Naive B cell (primary cell): ENCODE data around the gene PSMD14. TPM values are rescaled to one million over a fixed set of nuclear protein-coding genes. Genes with fewer than 3 reads are reported as not detected.

Experiments used
- ATAC-seq, 2 donors: fragments of 150-1000 bp; cut with Tn5 transposase; 2 replicates each; pipeline ENCODE4 v1.10.0; 2021; ENCODE audit warnings: low read depth in 2 of 2, mild to moderate bottlenecking in 2 of 2, moderate library complexity in 2 of 2
- DNase-seq: peaks from one replicate; pipeline ENCODE4 v3.0.0; 2022
- H3K27ac Mint-ChIP-seq, 6 donors: one replicate each; pipeline ENCODE4 v1.8.0; 2020 to 2022; ENCODE audit warnings: mild to moderate bottlenecking in 6 of 6, mixed read lengths in 6 of 6, moderate library complexity in 5 of 6, inconsistent platforms in 2 of 6
- H3K27me3 Mint-ChIP-seq, 3 donors: one replicate each; pipeline ENCODE4 v1.8.0; 2021 to 2022; ENCODE audit warnings: mixed read lengths in 3 of 3, mild to moderate bottlenecking in 1 of 3
- H3K36me3 Mint-ChIP-seq, 2 donors: one replicate each; pipeline ENCODE4 v1.8.0; 2020 to 2022; ENCODE audit warnings: mixed read lengths in 2 of 2, inconsistent platforms in 1 of 2, mild to moderate bottlenecking in 1 of 2
- H3K4me1 Mint-ChIP-seq, 3 donors: one replicate each; pipeline ENCODE4 v1.8.0; 2020 to 2022; ENCODE audit warnings: mixed read lengths in 3 of 3, inconsistent platforms in 1 of 3, mild to moderate bottlenecking in 1 of 3, moderate library complexity in 1 of 3
- H3K4me3 Mint-ChIP-seq, 8 donors: one replicate each; pipeline ENCODE4 v1.8.0; 2020 to 2022; ENCODE audit warnings: mild to moderate bottlenecking in 8 of 8, mixed read lengths in 8 of 8, moderate library complexity in 8 of 8, inconsistent platforms in 2 of 8
- H3K9me3 Mint-ChIP-seq, 7 donors: one replicate each; pipeline ENCODE4 v1.8.0; 2020 to 2022; ENCODE audit warnings: mixed read lengths in 7 of 7, mild to moderate bottlenecking in 5 of 7, inconsistent platforms in 2 of 7, moderate library complexity in 1 of 7
- polyA plus RNA-seq, 6 donors: library from polyadenylated mRNA; unstranded; fragments of 300-500 nt; fragmentation: Illumina TruSeq; gene quantifications; one replicate each; pipeline ENCODE4 v1.2.3, GENCODE V29; 2021; ENCODE audit warnings: low read depth in 6 of 6

Gene PSMD14
- polyA plus RNA-seq, 6 donors from 2014 or later: 45.7 to 99.6 (median 49.9) TPM

DNA sequence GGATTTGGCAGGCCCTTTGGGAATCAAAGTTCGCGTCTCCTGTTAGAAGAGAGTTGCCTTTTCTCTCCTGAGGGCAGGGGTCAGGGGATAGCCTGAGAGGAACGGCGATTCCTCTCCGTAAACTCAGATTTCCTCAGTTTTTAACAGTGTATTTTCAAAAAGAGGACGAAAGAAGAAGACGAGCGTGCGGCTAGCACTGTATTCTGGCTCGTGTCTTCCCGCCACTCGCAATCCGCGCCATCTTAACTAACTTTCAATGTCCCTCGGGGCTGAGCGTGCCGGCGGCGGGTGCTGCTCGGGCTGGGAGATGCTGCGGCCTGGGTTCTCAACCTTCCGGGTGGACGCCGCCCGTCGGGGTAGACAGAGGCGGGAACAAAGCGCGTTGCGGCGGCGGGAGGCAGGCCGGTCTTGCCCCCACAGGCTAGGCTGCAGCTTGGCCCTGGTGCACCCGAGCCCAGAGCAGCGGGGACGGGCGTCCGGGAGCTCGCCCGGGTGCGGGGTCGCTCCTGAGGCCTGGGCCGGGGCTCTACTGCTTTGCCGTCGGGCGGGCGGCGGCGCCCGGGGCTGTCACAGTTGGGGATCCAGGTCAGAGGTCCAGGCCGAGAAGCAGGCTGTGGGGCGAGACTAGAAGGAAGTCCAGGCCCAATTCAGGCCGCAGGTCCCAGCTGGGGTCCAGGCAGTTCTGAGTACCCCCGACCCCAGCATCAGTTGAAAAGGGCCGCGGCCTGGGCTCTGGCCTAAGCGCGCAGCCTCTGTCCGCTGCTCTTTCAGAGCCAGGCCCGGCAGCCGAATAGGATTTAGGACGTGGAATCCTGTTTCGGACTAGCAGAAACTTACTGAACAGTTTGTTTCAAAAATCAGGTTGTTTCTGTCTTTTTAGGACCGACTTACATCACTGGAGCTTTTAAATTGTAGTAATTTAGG lies 119.7 kb downstream of the PSMD14 start:
- Mint-ChIP-seq H3K4me1 (peaks cover 19 to 28% (median 21%) of the 10 kb centered on the region in 3 donors), H3K27ac (peak overlapping the region in 4 of 6 donors; percentile 46 to 75 (median 64)), H3K9me3 (peaks cover 3 to 29% (median 10%) of the 10 kb centered on the region in 7 donors), H3K4me3 (peak overlapping the region; percentile 56 to 91 (median 80)), H3K27me3 (peaks cover 65 to 77% (median 71%) of the 10 kb centered on the region in 3 donors), H3K36me3 (peaks cover 4 to 12% of the 10 kb centered on the region in 2 donors)
- DNase-seq (no peak), ATAC-seq (peak in 1 of 2 donors; percentile 26)

DNA sequence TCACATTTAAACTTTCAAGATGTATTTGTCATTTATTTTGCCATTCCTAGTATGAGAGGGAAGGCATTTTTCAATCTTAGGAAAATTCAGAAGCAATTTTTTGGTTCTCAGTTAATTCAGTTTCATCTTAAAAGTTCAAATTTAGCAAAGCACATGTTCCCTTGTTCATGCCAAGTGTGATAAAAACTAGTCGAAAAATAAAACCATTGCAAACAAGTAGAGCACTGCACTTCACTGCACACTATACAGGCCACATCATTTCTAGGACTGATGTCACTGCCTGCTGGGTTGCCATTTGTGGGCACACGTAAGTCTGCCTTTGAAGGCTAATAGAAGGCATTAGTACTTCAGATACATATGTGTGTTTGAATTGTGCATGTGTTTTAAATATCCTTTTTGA lies 122.2 kb downstream of the PSMD14 start:
- Mint-ChIP-seq H3K36me3 (peaks cover 0 to 4% of the 10 kb centered on the region in 2 donors), H3K27ac (no peak overlapping the region), H3K27me3 (peaks cover 66 to 74% (median 71%) of the 10 kb centered on the region in 3 donors), H3K9me3 (peaks cover 0 to 21% (median 8%) of the 10 kb centered on the region in 7 donors), H3K4me1 (peaks cover 8 to 14% (median 10%) of the 10 kb centered on the region in 3 donors), H3K4me3 (no peak overlapping the region)
- ATAC-seq (no peak), DNase-seq (no peak)

GRCh38 chr2:161432107-161432506 lies 123.9 kb downstream of the PSMD14 start:
- no peak for ATAC-seq
- Mint-ChIP-seq H3K4me1 (peaks cover 6 to 7% (median 7%) of the 10 kb centered on the region in 3 donors), H3K4me3 (no peak overlapping the region), H3K27ac (no peak overlapping the region), H3K9me3 (peaks cover 0 to 22% (median 8%) of the 10 kb centered on the region in 7 donors), H3K27me3 (peaks cover 59 to 63% (median 61%) of the 10 kb centered on the region in 3 donors), H3K36me3 (peaks cover 0 to 4% of the 10 kb centered on the region in 2 donors)
- DNase-seq: no peak

DNA sequence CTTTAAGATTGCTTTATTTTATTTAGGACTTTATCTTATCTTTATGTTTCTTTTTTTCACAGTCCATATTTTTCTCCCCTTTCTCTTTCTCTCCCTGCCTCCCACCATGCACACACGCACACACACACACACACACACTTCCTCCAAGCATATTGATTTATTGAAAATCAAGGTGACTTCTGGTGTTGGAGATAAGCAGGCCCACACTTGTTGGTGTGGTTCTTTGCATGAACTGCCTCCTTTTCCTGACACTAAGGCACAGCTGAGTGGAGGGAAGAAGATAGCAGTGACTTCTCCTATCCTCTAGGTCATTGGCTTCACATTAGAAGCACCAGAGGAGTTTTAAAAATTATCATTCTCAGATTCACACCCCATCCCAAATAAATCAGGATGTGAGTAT lies 125.9 kb downstream of the PSMD14 start:
- Mint-ChIP-seq H3K9me3 (peaks cover 0 to 11% (median 6%) of the 10 kb centered on the region in 7 donors), H3K4me3 (no peak overlapping the region), H3K4me1 (no peaks in the 10 kb centered on the region), H3K36me3 (no peaks in the 10 kb centered on the region), H3K27me3 (peaks cover 57 to 60% (median 59%) of the 10 kb centered on the region in 3 donors), H3K27ac (no peak overlapping the region)
- no peak for ATAC-seq
- DNase-seq: no peak

GRCh38 chr2:161436411-161436810 lies 128.2 kb downstream of the PSMD14 start:
- Mint-ChIP-seq H3K27ac (no peak overlapping the region), H3K4me3 (no peak overlapping the region), H3K4me1 (no peaks in the 10 kb centered on the region), H3K36me3 (no peaks in the 10 kb centered on the region), H3K27me3 (peaks cover 42 to 48% (median 47%) of the 10 kb centered on the region in 3 donors), H3K9me3 (peaks cover 0 to 9% (median 6%) of the 10 kb centered on the region in 7 donors)
- DNase-seq (no peak), ATAC-seq (no peak)

- no peaks in the 10 kb centered on the region for H3K4me1 Mint-ChIP-seq
- H3K27me3 Mint-ChIP-seq: peaks cover 44 to 50% (median 49%) of the 10 kb centered on the region in 3 donors
- H3K27ac Mint-ChIP-seq: no peak overlapping the region
- ATAC-seq (no peak), DNase-seq (no peak)
- H3K4me3 Mint-ChIP-seq: no peak overlapping the region
- no peaks in the 10 kb centered on the region for H3K36me3 Mint-ChIP-seq
- peaks cover 0 to 7% (median 6%) of the 10 kb centered on the region in 7 donors for H3K9me3 Mint-ChIP-seq
These were observed 130.4 kb downstream of the PSMD14 start for GRCh38 chr2:161438598-161438997.

GRCh38 chr2:161445097-161445496 lies 136.9 kb downstream of the PSMD14 start:
- Mint-ChIP-seq H3K27me3 (peaks cover 18 to 35% (median 26%) of the 10 kb centered on the region in 3 donors), H3K36me3 (no peaks in the 10 kb centered on the region), H3K9me3 (peaks cover 0 to under 1% (median 0%) of the 10 kb centered on the region in 7 donors), H3K27ac (no peak overlapping the region), H3K4me3 (no peak overlapping the region), H3K4me1 (no peaks in the 10 kb centered on the region)
- DNase-seq: no peak
- ATAC-seq: no peak

DNA sequence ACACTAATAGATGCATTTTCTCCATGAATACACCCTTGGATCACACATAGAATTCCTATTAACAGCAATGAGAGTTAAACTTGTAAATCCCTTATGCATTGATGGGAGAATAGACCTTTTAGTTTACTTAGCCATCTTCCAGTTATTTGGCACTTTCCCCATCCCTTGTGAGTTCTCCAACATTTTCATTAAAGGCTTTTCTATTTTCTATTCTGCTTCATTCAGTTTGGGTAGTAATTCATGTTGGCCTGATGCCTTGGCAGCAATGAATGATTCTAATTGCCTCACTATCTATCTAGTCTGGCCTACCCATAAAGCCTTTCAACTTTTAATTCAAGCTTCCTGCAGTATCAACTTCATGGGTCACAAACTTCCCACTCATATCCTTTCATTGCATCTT lies 140.2 kb downstream of the PSMD14 start:
- Mint-ChIP-seq H3K27me3 (peaks cover 6 to 21% (median 19%) of the 10 kb centered on the region in 3 donors), H3K27ac (no peak overlapping the region), H3K4me3 (no peak overlapping the region), H3K36me3 (no peaks in the 10 kb centered on the region), H3K4me1 (no peaks in the 10 kb centered on the region), H3K9me3 (peaks cover 0 to 4% (median 0%) of the 10 kb centered on the region in 7 donors)
- no peak for DNase-seq
- ATAC-seq: no peak

Other genes with a start within 250 kb of the PSMD14 start
- 100 to 1,000 TPM; 132 to 167 (median 136) TPM for gene TANK, start 148.0 kb upstream of the PSMD14 start, polyA plus RNA-seq
- gene TBR1, start 107.9 kb downstream of the PSMD14 start, polyA plus RNA-seq: not detected